Daoy (cell line): ENCODE data around the gene DMRTA2. TPM values are rescaled to one million over a fixed set of nuclear protein-coding genes. Genes with fewer than 3 reads are reported as not detected.

ENCODE experiments used
- DNase-seq: peaks from one replicate; pipeline ENCODE4 v3.0.0-alpha.2; 2015; ENCODE audit warnings: low read depth
- total RNA-seq: library from RNA; depleted of rRNA; stranded (reverse); fragments of >200 nt; shearing (Covaris generic); gene quantifications from 2 replicates; pipeline ENCODE4 v1.2.3, GENCODE V29; 2014; rRNA removed

DMRTA2 gene
- 24.9 and 29.2 TPM in 2 replicates for total RNA-seq

DNA sequence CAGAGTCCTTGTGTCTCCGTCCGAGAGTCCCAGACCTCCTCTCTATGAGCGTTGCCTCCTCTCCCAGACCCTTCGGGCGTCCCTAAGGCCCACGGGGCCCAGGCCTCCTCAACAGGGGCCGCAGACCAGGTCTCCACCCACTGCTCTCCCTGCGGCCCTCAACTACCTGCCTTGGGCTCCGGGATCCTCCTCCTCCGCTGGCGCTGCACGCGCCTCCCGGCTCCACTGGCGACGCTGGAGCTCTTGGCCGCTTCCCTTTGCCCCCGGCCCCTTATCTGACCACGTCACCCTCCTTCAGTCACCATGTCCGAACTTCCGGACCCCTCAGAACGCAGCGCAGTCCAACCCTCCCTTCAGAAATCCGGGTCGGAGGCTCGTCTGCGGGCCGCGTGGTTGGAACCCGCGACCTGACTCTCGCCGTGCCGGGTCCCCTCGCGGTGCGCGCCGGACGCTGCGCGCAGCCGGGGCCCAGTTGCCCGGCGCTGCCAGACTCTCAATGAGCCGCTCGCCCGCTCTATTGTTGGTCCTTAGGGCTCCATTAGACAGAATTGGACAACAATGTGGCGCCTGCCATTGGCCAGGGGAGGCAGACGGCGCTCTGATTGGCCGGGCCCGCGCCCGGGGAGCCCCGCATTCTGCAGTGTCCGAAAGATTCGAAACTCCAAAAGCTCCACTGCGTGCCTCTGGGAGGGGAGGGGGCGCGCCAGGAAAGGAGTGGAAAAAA is at the start of gene DMRTA2:
DMRTA2 (minus strand) TSS at position 498 of the 724 bp plus-strand sequence. CDS start 1,907 bp downstream, outside the sequence.
- DNase-seq, result peak; percentile 94

DNA sequence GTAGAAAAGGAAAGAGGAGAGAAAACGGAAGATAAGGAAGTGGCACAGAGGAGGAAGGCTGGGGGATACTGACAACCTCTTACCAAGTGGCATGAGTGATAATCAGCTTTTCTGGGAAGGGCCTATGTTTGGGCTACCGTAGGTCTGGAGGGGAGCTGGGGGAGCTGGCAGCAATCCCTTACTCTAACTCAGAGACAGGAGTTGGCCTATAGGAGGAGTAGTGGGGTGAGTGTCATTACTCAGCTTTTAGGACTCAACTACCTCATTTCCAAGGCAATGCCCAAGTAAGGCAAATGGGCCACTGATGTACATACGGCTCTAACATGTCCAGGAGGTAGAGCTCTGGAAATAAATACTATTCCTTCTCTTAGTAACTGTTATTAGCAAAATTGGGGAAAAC is 48.7 kb upstream of the DMRTA2 start:
- no peak for DNase-seq

DNA sequence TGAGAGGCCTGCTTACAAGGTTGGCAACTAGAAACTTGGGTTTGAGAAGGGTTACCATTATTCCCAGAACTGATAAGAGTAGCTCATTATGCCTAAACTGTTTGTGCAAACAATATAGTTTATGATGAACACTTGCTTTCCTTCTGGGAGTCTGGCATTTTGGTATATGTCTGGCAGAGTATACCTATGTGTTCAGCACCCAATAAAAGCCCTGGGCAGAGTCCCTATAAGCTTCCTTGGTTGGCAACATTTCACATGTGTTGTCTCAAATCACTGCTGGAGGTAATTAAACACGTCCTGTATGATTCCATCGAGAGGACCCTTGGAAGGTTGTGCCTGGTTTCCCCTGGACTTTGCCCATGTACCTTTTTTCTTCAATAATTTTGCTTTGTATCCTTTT is 39.7 kb upstream of the DMRTA2 start:
- no peak for DNase-seq

DNA sequence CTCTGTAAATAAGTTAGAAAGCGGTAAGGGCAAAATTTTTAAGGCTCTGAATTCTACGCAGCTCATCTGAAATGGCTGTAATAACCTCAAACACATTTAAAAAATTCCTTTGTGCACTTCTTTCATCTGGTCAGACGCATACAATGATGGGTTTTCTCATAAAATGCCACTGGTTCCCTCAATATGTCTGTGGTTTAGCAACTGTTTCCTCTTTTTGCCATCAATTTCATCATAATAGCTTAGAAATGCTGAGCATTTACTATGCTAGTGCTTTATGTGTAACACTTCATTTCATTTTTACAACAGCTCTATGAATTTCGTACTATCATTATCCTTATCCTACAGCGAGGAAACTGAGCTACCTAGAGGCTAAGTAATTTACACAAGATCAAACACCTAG is 35.3 kb upstream of the DMRTA2 start:
- DNase-seq, result no peak

DNA sequence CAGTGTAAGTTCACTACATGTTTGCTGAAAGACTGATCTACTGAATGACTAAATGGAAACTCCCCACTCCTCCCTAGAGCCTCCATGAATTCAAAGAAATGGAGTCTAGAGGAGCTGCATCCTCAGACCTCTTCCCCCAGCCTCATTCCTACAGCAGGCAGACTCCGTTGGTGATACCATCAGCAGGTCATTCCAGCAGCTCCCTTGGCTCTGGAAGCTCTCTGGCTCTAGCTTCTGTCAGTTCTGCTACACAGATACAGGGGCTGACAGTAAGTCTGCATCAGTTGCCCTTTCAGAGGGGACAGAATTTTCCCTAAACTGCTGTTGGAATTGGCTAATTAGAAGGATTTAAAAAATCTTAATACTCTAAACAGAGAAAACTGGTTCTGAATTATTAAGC is 31.7 kb upstream of the DMRTA2 start:
- DNase-seq, result no peak

DNA sequence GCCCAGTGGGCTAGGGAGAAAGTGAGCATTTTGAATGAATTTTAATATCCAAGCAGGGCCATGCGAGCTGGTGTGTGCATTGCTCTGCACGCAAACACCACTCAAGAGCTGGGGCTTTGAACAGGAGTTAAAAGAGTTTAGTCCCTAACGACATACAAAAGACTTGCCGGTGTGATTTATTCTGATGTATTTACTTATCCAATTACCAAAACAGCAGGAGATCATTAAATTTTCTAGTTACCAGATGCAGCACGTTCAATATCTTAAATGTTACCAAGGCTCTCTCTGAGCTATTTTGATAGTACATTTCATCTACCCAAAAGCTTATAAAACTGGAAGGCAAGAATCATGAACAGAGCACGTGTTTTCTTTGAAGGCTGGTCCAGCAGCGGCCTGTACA is 30.0 kb upstream of the DMRTA2 start:
- no peak for DNase-seq

DNA sequence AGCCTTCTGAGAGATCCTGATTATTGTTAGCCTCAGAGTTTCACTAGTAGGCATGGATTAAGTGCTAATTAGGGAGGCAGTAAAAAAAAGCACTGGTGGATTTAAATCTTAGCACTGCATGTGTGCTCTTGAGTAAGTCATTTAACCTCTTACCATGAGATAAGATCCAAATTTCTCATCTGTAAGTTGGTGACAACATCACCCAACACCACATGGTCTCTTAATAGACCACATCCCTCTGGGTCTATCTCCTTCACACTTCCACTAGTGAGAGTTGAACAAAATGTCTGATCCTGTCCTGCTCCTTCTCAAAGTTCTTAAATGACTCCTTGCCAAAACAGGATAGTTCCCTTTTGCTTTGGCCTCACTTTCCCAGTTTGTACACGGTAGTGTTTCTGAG is 29.5 kb upstream of the DMRTA2 start:
- no peak for DNase-seq

DNA sequence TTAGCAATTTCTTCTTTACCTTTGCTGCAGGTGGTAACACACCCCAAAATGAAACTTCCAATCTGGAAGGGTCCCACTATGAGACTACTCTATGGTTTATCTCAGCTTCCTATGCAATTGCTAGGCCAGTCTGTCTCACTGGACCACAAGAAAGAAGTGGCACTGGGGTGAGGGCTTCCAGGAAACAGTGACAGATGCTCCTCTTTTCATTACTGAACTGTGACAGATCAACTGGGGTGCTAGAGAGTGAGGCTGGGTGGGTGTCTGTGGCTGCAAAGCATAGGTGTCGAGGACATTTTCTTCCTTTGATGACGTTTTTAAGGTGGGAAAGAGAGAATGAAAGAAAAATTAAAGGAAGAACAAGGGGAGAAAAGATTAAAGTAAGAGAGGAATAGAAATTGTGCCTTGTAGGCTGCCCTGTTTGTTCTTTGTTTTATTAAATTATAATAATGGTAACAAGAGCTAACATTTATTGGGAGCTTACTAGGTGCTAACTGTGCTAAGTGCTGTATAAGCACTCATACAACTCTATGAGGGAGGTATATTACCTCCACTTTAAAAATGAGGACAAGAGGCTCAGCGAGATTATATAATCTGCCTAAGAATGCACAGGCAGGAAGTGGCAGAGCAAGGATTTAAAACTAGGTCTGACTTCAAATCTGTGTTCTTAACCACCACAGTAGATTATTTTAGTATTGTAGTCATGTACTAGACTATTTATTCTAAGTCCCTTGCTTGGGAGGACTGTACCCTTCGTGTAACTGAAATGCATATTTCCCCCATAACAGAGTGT is 27.8 kb upstream of the DMRTA2 start:
- no peak for DNase-seq

DNA sequence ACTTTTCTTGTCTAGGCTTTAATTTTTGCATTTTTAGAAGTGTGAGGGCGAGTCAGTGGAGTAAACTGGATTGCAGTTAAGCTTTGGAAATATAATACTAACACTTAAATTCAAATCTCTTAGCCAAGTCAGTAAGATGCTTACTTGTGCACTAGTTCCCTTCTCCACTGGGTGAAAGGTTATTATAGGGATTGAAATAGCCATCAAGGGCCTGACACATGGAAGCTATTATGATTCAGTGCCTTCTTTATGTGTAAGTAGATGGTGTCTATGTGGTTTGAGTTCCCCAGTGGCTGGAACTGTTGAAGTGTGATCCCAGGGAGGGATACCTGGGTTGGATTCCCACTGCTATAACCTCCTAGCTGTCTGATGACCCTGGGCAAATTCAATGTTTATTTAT is 24.7 kb upstream of the DMRTA2 start:
- DNase-seq, result no peak

DNA sequence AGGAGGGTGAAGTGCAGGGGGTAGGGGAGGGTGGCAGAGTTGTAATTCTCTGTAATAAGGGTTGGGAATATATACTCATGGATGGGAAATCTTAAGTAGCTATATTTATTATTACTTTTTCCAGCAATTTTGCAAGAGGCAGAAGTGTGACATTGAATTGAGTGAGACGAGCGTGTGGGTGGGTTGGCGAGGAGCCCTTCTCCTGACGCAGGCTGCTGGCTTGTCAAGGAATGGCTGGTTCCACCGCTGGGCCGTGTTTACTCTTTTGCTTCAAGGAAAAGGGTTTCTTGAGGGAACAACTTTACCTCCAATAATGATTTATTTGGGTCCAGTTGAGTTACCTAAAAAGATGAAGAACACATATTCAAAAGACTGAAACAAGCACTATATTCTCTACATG is 17.9 kb upstream of the DMRTA2 start:
- DNase-seq, result no peak

DNA sequence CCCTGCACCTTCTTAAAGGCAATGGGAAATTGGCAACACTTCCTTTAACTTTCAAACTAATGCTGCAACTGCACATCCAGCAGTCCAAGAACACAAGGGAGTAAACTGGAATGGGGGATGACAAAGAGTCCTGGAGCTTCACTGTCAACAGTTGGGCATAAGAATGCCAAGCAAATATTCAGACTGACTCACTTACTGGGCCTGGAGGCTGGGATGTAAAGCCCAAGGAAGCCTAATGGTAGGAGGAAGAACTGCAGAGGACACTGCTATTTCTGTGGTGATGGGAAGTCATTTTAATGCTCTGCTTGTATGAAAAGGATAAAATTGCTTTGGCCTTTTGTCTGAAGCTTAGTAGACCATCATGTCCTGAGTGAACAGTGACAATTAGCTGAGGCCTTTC is 15.7 kb upstream of the DMRTA2 start:
- DNase-seq, result no peak

DNA sequence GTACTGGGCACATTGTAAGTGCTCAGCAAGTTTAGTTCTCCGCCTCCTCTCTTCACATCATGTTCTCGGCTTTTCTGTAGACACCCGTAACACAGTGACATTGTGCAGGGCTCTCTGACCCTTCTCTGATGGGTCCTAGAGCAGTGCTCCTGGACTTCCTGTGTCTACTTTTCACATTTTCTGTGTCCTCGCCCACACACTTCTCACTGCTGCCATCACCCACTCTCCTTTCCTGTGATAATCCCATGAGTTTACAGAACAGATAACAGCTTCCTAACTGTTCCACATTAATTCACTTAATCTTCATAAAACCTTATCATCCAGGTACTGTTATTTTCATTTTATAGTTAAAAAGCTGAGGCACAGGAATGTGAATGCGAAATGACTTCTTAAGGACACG is 13.2 kb upstream of the DMRTA2 start:
- DNase-seq, result no peak

DNA sequence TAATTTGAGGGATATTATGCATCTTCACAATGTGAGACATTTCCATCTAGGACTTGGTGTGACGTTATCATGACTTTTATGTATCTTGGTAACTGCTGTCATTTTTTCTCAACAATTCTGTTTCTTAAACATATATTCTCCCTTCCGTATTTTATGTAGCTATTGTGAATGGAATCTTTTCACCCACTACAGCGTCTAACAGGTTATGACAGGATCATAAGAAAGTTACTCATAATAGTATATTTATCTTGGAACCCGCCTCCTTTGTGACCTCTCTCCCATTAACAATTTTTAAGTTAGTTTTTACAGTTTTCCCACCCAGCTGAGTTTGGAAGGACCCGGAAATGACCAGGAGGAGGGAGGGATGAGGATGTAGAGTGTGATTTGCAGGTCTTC is 6.8 kb upstream of the DMRTA2 start:
- DNase-seq, result no peak

DNA sequence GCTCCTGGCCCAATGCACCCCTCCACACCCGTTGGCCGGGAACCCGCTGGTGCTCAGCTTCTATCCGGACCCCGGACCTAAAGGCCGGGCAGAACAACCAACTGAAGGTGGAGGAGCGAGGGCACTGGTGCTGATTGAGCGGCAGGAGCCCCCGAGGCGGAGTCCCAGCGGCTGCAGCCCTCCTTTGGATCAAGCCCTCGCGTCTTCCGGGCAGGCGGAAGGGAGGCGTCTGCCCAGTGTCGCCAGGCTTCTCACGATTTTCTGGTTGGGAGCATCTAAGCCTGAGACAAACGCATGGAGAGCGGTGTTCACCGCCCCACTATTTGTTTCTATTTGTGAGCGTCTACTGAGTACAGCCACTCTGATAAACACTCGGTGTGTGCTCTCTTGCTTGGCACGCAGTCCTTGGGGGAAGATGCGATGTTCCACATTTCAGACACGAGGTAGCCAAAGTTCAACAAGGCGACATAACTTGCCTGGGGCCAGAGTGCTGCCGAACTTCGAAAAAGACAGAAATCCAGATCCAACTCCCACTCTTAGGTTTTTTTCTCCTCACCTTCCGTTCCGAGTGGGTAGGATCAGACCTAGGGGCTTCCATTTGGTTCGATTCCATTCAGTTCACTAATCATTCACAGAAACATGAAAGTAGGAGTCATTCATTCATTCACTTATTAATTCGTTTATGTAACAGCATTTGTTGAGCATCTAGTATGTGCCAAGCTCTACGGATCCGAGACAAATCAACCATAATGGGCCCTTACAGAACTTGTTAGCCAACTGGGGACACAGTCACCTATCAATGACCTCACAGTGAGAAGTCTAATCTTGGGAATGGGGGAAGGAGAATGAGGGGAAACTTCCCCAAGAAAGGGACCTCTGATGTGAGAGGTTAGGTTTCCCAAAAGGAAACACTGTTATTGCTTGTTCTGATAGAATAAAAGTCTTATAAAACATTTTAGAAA is 4.9 kb upstream of the DMRTA2 start:
- no peak for DNase-seq

DNA sequence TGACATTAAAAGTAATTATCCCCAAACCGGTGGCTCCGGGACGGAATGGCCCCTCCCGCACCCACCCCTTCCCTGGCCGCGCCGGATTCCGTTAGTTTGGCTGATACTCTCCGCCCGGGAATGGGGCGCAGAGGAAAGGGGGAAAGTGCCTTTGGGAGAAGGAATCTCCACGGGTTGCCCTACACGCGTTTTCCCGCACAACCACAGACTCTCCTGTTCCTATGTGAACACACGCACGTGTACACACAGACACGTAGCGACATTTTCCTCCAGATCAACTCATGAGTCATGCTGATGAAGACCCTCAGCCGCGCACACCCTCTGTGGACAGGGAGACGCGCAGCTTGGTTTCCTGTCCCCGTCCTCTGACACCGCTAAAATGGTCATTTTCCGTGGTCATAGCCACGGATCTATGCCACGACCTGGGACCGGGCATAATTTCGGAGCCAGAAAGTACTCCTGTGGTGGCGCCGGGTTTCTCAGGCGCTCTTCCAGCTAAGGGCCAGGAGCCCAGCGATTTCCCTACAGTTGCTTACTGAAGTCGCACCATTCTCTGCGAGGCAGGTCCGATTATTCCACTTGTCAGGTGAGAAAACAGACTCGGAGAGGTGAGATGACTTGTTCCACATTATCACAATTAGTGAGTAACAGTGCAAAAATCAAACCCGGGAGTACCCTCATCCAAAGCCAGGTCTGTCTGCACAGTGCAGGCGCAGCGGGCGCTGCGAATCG is 4.0 kb upstream of the DMRTA2 start:
- DNase-seq, result no peak

DNA sequence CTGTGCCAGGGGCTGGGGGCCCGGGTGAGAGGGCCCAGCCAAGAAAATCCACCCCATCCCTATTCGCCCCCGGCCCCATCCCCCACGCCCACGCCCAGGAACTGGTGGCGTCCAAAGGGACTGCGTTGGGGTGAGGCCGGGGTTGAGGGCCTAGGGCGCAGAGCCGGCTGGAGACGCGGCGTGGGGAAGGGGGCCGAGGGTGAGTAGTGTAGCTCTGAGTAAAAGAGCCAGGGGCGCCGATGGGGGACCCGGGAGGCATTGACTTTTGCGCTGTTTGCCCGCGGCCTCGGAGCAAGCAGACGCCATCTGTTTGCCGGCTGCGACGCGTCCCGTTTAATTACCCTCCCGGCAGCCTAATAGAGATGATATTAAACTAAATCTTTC is 3.5 kb upstream of the DMRTA2 start:
- no peak for DNase-seq

DNA sequence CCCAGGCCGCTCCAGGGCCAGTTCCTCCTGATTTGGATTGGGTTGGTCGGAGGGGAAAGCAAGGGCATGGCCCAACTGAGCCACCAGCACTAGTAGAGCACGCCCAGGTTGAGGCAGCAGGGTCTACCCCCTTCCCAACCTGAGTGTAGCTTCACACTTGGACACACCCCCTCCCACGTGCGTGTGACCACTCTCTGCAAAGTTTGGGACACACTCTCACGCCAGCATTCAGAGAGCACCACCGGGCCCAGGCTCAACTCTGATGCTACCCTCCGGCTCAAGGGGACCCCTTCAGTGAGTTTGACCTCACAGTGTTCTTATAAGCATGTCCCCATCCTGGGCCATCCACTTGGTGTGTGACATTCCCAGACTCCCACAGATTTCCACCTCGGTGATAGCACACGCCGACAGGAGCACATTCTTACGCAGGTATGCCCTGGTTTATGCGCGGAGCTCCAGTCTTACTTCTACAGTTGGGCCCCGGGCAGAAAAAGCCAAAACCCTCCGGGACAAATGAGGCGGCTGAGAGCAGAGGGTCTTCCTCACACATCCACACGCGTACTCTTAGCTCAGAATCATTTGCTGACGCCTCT is 3.0 kb upstream of the DMRTA2 start:
- DNase-seq, result no peak

DNA sequence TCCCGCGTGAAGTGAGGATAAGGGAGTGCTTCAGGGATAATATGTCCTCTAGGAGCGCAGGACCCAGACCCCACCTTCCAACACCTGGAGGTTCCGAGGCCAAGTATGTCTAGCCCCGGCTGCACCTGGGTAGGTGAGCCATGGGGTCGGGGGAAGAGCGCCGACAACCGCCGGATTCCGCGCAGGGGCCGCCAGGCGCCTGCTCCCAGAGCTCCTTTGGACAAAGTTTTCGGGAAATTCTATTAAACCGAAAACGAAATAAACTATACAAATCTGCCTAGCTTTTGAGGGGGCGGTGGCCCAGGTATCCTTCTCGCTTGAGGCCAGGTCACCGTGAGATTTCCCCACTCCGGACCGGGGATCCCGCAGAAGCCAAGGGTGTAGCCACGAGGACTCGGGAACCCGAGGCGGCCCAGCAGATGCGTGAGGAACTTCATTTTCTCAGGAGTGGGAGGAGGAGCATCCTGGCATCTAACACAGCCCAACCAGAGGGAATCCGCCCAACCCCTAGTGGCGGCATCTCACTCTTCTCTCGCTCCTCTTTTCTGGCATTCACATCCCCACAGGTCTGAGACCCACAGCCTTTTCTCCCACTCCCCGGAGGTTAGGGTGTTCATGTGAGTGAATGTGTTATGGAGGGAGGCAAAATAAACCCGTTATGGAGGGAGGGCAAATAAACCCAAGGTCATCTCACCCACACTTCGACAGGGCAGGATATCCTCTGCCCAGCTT is 2.3 kb upstream of the DMRTA2 start:
- DNase-seq, result peak; percentile 57

DNA sequence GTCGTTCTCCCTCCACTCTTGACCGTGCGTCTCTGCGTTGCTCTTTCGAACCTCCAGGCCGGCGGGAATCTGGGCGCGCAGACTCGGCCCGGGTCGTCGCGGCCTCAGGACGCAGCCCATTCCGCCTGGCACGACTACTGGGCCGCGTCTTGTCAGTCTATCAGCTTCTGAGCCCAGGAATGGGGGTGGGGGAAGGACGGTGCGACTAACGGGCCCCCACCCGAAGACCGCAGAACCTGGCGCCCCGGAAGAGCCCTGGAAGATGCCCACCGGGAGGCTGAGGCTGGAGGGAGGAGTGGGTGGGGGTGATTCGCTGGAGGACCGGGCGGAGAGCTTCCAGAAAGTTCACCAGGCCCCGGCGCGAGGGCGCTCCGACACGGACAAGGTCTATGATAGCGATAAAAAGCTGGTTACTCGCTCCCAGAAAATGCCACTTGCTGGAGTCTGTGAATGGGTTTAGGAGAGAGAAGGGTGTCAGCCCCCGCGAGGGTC is 1.7 kb upstream of the DMRTA2 start:
- DNase-seq, result peak; percentile 51
